Neural cell (in vitro differentiated cells): ENCODE data around the gene CPNE2. TPM values are rescaled to one million over a fixed set of nuclear protein-coding genes. Genes with fewer than 3 reads are reported as not detected.

Experiments
- H2AFZ ChIP-seq: fragments of 200-600, 300-800 bp; sonication (generic), shearing (Covaris generic); 2 replicates; pipeline ENCODE4 v1.6.0; 2014; ENCODE audit warnings: low read depth, mild to moderate bottlenecking, antibody characterized with exemption, low read length, moderate library complexity
- H3F3A ChIP-seq: fragments of 200-600 bp; shearing (Covaris generic); 2 replicates; pipeline ENCODE4 v1.6.1; 2016; ENCODE audit warnings: mild to moderate bottlenecking, moderate library complexity, mixed read lengths, antibody characterized with exemption, low read length; ENCODE audit not compliant: insufficient read depth, poor library complexity, severe bottlenecking
- H3K27ac ChIP-seq: fragments of 200-600, 300-800 bp; sonication (generic), shearing (Covaris generic); 2 replicates; pipeline ENCODE4 v1.5.1; 2014; ENCODE audit warnings: mild to moderate bottlenecking, low read length, moderate library complexity
- H3K27me3 ChIP-seq: fragments of 300-800, 200-600 bp; sonication (generic), shearing (Covaris generic); 2 replicates; pipeline ENCODE4 v1.6.0; 2014; ENCODE audit warnings: mild to moderate bottlenecking, low read depth, low read length, moderate library complexity; ENCODE audit not compliant: insufficient read depth
- H3K36me3 ChIP-seq: fragments of 300-800, 200-600 bp; sonication (generic), shearing (Covaris generic); 2 replicates; pipeline ENCODE4 v1.5.1; 2014; ENCODE audit warnings: mild to moderate bottlenecking, antibody characterized with exemption, low read length, moderate library complexity; ENCODE audit not compliant: insufficient read depth
- H3K4me2 ChIP-seq: fragments of 300-800, 200-600 bp; sonication (generic), shearing (Covaris generic); 2 replicates; pipeline ENCODE4 v1.6.0; 2014; ENCODE audit warnings: mild to moderate bottlenecking, low read length
- H3K4me3 ChIP-seq: fragments of 300-800, 200-600 bp; sonication (generic), shearing (Covaris generic); 2 replicates; pipeline ENCODE4 v1.5.1; 2014; ENCODE audit warnings: mild to moderate bottlenecking, low read length, moderate library complexity
- H3K79me2 ChIP-seq: fragments of 200-600 bp; shearing (Covaris generic); replicated peaks from 2 replicates; pipeline ENCODE4 v1.6.0; 2014; ENCODE audit warnings: mild to moderate bottlenecking, low read length, moderate library complexity; ENCODE audit not compliant: insufficient read depth
- H3K9ac ChIP-seq: fragments of 300-800, 200-600 bp; sonication (generic), shearing (Covaris generic); 2 replicates; pipeline ENCODE4 v1.6.1; 2016; ENCODE audit warnings: mild to moderate bottlenecking, low read length, mixed read lengths
- H3K9me2 ChIP-seq: fragments of 200-600 bp; shearing (Covaris generic); 2 replicates; pipeline ENCODE4 v1.6.1; 2016; ENCODE audit warnings: mild to moderate bottlenecking, low read length, mixed read lengths; ENCODE audit not compliant: insufficient read depth
- H3K9me3 ChIP-seq: fragments of 200-600, 300-800 bp; sonication (generic), shearing (Covaris generic); 2 replicates; pipeline ENCODE4 v1.6.1; 2016; ENCODE audit warnings: mild to moderate bottlenecking, mixed run types, low read length, moderate library complexity, mixed read lengths
- H4K20me1 ChIP-seq: fragments of 200-600 bp; shearing (Covaris generic); 2 replicates; pipeline ENCODE4 v1.6.1; 2016; ENCODE audit warnings: mild to moderate bottlenecking, mixed run types; ENCODE audit not compliant: insufficient read depth
- EP300 ChIP-seq: fragments of 450-650 bp; conservative IDR thresholded peaks from 2 replicates; pipeline ENCODE4 v1.6.1; 2014; ENCODE audit warnings: antibody characterized with exemption, mild to moderate bottlenecking, moderate library complexity; ENCODE audit not compliant: poor library complexity, severe bottlenecking
- EZH2 ChIP-seq: fragments of 200-600, 300-800 bp; shearing (Covaris generic), sonication (generic); IDR thresholded peaks from 2 replicates; pipeline ENCODE4 v1.6.1; 2014; ENCODE audit warnings: antibody characterized with exemption, low read length, borderline replicate concordance, mild to moderate bottlenecking; ENCODE audit not compliant: insufficient read depth, poor library complexity, severe bottlenecking
- MXI1 ChIP-seq: fragments of 450-650 bp; conservative IDR thresholded peaks from 2 replicates; pipeline ENCODE4 v1.6.1; 2014; ENCODE audit warnings: antibody characterized with exemption, mild to moderate bottlenecking; ENCODE audit not compliant: poor library complexity, severe bottlenecking
- POLR2AphosphoS5 ChIP-seq: IDR thresholded peaks from 2 replicates; pipeline ENCODE4 v1.6.1; 2012
- RAD21 ChIP-seq: fragments of 450-650 bp; conservative IDR thresholded peaks from 2 replicates; pipeline ENCODE4 v1.6.1; 2014; ENCODE audit warnings: antibody characterized with exemption, mild to moderate bottlenecking, moderate library complexity
- SMC3 ChIP-seq: fragments of 450-650 bp; conservative IDR thresholded peaks from 2 replicates; pipeline ENCODE4 v1.6.1; 2014; ENCODE audit warnings: antibody characterized with exemption, mild to moderate bottlenecking, moderate library complexity; ENCODE audit not compliant: poor library complexity
- TAF1 ChIP-seq: IDR thresholded peaks from 2 replicates; pipeline ENCODE4 v1.6.1; 2012; ENCODE audit warnings: low read depth
- polyA plus RNA-seq: library from polyadenylated mRNA; depleted of rRNA; stranded (reverse); fragments of >200 nt; gene quantifications from 2 replicates; pipeline ENCODE4 v1.2.3, GENCODE V29; 2014
- TF ChIP-seq, protein P1 (sequence below): fragments of 450-650 bp; IDR thresholded peaks from 2 replicates; pipeline ENCODE4 v1.5.1; 2014; ENCODE audit warnings: antibody characterized with exemption, mild to moderate bottlenecking, moderate library complexity; ENCODE audit not compliant: poor library complexity, severe bottlenecking
- TF ChIP-seq, protein P2 (sequence below): IDR thresholded peaks from 2 replicates; pipeline ENCODE4 v1.6.1; 2012; ENCODE audit warnings: borderline replicate concordance

The CPNE2 gene
- polyA plus RNA-seq, 1 donor from 2014 or later: 18.6 TPM

DNA sequence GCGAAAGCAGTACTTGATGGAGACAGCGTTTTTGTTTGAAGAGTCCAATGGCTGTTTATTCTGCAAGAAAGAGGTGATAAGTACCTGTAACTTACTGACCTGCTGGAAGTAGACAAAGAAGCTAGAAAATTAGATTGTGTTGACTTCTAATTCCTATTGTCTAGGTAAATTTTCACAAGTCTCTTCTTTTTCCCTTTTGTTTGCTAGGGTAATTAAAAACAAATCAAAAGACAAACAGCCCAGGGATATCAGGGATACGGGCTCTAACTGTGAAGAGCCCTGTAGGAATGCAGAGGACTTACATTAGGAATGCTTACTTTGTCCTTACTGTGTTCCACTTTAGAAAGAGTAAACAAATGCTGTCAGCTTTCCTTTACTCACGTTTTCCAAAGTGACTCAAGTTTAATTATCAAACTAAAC lies 86.4 kb downstream of the CPNE2 start:
- H3K27ac ChIP-seq: peak overlapping the region; percentile 54

DNA sequence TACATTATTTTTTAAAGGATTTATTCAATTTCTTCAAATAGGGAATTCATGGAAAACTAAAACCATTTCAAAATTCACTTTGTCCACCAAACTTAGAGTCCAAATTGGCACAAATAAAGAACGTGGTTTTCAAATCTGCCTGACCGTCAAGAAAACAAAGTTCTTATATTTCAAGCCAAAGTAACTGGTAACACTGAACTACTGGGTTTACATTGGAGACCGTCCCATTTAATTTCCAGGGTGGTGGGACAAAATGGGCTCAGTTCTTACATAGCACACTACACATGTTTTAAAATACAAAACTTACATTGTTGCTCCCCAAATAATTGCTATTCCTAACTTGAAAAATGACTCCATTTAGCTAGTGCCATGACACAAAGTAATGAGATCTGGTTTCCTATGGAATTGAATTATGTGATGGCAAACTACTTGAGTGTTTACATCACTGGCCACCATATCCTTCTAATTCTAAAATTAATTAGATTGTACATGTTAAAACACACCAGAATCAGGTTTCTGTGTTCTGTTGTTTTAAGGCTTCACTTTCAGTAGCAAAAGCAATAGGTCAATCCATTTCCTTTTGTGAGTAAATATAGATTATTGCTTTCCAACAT lies 86.9 kb downstream of the CPNE2 start:
- no peaks in the 10 kb centered on the region for H3K9me3 ChIP-seq
- no peak overlapping the region for H3K4me3 ChIP-seq
- peaks cover 55% of the 10 kb centered on the region for H3K79me2 ChIP-seq
- H3K9ac ChIP-seq: no peak overlapping the region
- H4K20me1 ChIP-seq: no peaks in the 10 kb centered on the region
- H3K9me2 ChIP-seq: no peaks in the 10 kb centered on the region
- no peak overlapping the region for H3K4me2 ChIP-seq
- no peak overlapping the region for H2AFZ ChIP-seq
- TF ChIP-seq RAD21 (no peak), MXI1 (no peak), SMC3 (no peak), EZH2 (no peak)
- TF ChIP-seq, protein P1, sequence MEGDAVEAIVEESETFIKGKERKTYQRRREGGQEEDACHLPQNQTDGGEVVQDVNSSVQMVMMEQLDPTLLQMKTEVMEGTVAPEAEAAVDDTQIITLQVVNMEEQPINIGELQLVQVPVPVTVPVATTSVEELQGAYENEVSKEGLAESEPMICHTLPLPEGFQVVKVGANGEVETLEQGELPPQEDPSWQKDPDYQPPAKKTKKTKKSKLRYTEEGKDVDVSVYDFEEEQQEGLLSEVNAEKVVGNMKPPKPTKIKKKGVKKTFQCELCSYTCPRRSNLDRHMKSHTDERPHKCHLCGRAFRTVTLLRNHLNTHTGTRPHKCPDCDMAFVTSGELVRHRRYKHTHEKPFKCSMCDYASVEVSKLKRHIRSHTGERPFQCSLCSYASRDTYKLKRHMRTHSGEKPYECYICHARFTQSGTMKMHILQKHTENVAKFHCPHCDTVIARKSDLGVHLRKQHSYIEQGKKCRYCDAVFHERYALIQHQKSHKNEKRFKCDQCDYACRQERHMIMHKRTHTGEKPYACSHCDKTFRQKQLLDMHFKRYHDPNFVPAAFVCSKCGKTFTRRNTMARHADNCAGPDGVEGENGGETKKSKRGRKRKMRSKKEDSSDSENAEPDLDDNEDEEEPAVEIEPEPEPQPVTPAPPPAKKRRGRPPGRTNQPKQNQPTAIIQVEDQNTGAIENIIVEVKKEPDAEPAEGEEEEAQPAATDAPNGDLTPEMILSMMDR: no peak
- H3F3A ChIP-seq: no peaks in the 10 kb centered on the region
- H3K36me3 ChIP-seq: no peaks in the 10 kb centered on the region
- H3K27ac ChIP-seq: no peak overlapping the region
- H3K27me3 ChIP-seq: no peaks in the 10 kb centered on the region

More for the DNA sequence above, 86.4 kb downstream of the CPNE2 start:
- Histone ChIP-seq H3K9me2 (no peaks in the 10 kb centered on the region), H3K79me2 (peaks cover 50% of the 10 kb centered on the region), H3K27me3 (no peaks in the 10 kb centered on the region), H3K4me3 (no peak overlapping the region), H3K4me2 (no peak overlapping the region), H4K20me1 (no peaks in the 10 kb centered on the region), H3F3A (no peaks in the 10 kb centered on the region), H3K9me3 (no peaks in the 10 kb centered on the region), H3K36me3 (no peaks in the 10 kb centered on the region), H2AFZ (no peak overlapping the region), H3K9ac (no peak overlapping the region)
- TF ChIP-seq, protein P1: no peak
- TF ChIP-seq MXI1: no peak
- TF ChIP-seq SMC3: no peak
- TF ChIP-seq TAF1: no peak
- no peak for TF ChIP-seq POLR2AphosphoS5
- TF ChIP-seq RAD21: no peak
- TF ChIP-seq, protein P2, sequence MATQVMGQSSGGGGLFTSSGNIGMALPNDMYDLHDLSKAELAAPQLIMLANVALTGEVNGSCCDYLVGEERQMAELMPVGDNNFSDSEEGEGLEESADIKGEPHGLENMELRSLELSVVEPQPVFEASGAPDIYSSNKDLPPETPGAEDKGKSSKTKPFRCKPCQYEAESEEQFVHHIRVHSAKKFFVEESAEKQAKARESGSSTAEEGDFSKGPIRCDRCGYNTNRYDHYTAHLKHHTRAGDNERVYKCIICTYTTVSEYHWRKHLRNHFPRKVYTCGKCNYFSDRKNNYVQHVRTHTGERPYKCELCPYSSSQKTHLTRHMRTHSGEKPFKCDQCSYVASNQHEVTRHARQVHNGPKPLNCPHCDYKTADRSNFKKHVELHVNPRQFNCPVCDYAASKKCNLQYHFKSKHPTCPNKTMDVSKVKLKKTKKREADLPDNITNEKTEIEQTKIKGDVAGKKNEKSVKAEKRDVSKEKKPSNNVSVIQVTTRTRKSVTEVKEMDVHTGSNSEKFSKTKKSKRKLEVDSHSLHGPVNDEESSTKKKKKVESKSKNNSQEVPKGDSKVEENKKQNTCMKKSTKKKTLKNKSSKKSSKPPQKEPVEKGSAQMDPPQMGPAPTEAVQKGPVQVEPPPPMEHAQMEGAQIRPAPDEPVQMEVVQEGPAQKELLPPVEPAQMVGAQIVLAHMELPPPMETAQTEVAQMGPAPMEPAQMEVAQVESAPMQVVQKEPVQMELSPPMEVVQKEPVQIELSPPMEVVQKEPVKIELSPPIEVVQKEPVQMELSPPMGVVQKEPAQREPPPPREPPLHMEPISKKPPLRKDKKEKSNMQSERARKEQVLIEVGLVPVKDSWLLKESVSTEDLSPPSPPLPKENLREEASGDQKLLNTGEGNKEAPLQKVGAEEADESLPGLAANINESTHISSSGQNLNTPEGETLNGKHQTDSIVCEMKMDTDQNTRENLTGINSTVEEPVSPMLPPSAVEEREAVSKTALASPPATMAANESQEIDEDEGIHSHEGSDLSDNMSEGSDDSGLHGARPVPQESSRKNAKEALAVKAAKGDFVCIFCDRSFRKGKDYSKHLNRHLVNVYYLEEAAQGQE: no peak
- TF ChIP-seq EP300: no peak
- TF ChIP-seq EZH2: no peak
